Hepatocyte (in vitro differentiated cells): Measurements from ENCODE around the gene PDK4.

Source experiments
- CTCF ChIP-seq: fragments of 200-600 bp; sonication (generic); IDR thresholded peaks from 2 replicates; pipeline ENCODE4 v1.5.1; 2016; ENCODE audit warnings: antibody characterized with exemption, mild to moderate bottlenecking; ENCODE audit not compliant: poor library complexity
- EZH2 ChIP-seq: fragments of 200-600 bp; sonication (generic); IDR thresholded peaks from 2 replicates; pipeline ENCODE4 v1.6.1; 2016; ENCODE audit warnings: antibody characterized with exemption, mild to moderate bottlenecking, borderline replicate concordance
- EZH2phosphoT487 ChIP-seq: fragments of 200-600 bp; sonication (generic); IDR thresholded peaks from one replicate; pipeline ENCODE4 v1.6.1; 2018; ENCODE audit warnings: antibody characterized with exemption, mild to moderate bottlenecking, low read depth, moderate library complexity; ENCODE audit not compliant: unreplicated experiment, severe bottlenecking

- TF ChIP-seq CTCF (no peak), EZH2 (no peak), EZH2phosphoT487 (no peak)
Measured at GRCh38 chr7:95540366-95540765, 56.0 kb downstream of the PDK4 start.
